Suppressor macrophage treated with lipopolysaccharide for 4 hours (primary cell): Measurements from ENCODE around the gene FFAR2.
"Not testable (repeated sequence)": the region's sequence is repeated elsewhere in the genome, so short reads cannot be mapped to it uniquely, and the experiment has no call there.

ENCODE experiments used
- DNase-seq: peaks from one replicate; pipeline ENCODE4 v3.0.0-alpha.2; 2020

Gene FFAR2

GRCh38 chr19:35447606-35448469, at the start of gene FFAR2:
TSS of gene FFAR2 (plus strand) at chr19:35448257. CDS start at chr19:35449715, 1,458 bp downstream.
- DNase-seq, result peak; percentile 58

- no peak for DNase-seq
Observed at GRCh38 chr19:35398570-35398969, 49.5 kb upstream of the FFAR2 start.

GRCh38 chr19:35399231-35399630, 48.8 kb upstream of the FFAR2 start:
- no peak for DNase-seq

GRCh38 chr19:35399948-35400772, 47.9 kb upstream of the FFAR2 start:
- no peak for DNase-seq

- DNase-seq, result no peak
Observed at GRCh38 chr19:35400773-35401100, 47.3 kb upstream of the FFAR2 start.

- not testable (repeated sequence) for DNase-seq
Observed at GRCh38 chr19:35401416-35401815, 46.6 kb upstream of the FFAR2 start.

GRCh38 chr19:35403116-35403760, 44.8 kb upstream of the FFAR2 start:
- DNase-seq, result peak; percentile 58

- peak; percentile 95 for DNase-seq
Observed at GRCh38 chr19:35404879-35405622, 43.0 kb upstream of the FFAR2 start.

- DNase-seq, result no peak
Observed at GRCh38 chr19:35407619-35408018, 40.4 kb upstream of the FFAR2 start.

- no peak for DNase-seq
Observed at GRCh38 chr19:35408284-35409171, 39.5 kb upstream of the FFAR2 start.

GRCh38 chr19:35409191-35409590, 38.9 kb upstream of the FFAR2 start:
- no peak for DNase-seq

GRCh38 chr19:35410487-35410886, 37.6 kb upstream of the FFAR2 start:
- DNase-seq, result no peak

GRCh38 chr19:35414442-35414841, 33.6 kb upstream of the FFAR2 start:
- no peak for DNase-seq

- DNase-seq, result no peak
Observed at GRCh38 chr19:35416331-35416730, 31.7 kb upstream of the FFAR2 start.

GRCh38 chr19:35417278-35417677, 30.8 kb upstream of the FFAR2 start:
- no peak for DNase-seq

- DNase-seq, result peak; percentile 55
Observed at GRCh38 chr19:35417713-35418534, 30.1 kb upstream of the FFAR2 start.

GRCh38 chr19:35419046-35419445, 29.0 kb upstream of the FFAR2 start:
- DNase-seq, result no peak

- no peak for DNase-seq
Observed at GRCh38 chr19:35419805-35420204, 28.3 kb upstream of the FFAR2 start.

GRCh38 chr19:35421362-35421761, 26.7 kb upstream of the FFAR2 start:
- DNase-seq, result no peak

GRCh38 chr19:35423406-35423805, 24.7 kb upstream of the FFAR2 start:
- DNase-seq, result not testable (repeated sequence)

GRCh38 chr19:35425682-35426081, 22.4 kb upstream of the FFAR2 start:
- DNase-seq, result no peak
